ENCODE measurements around the gene DCUN1D5.

DCUN1D5 gene
- total RNA-seq = 13.8 to 27.0 reads per million in 2 donors

DNA sequence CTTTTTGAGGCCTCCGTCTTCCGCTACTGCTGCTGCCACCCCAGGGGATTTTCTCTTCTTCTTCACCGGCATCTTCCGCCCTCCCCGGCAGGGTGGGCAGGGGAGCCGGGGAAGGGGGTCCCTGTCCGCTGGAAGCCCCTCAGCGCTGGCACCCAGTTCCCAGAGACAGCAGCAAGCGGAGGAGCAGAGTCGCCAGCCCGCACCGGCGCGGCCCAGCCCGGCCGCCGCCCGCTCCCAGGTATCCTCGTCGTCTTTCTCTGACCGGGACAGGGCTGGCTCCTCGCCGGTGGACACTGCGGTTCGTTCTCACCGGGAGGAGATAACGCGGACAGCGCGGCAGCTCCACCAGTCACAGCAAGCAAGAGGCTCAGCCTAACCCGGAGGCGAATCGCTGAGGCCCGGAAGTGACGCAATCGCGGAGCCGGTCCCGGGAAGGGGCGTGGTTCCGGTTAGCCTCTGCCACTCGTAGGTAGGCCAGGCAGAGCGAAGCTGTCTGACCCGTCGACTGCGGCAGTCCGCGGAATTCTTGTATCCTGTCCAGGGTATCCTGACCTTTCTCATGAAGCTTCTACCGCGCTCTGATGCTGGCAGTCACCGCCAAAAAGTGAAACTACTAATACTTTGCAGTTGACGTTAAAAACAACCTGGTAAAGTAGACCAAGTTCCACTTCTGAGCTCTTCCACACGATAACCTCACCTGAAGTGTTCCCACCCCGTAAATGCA, at the start of gene DCUN1D5:
Gene DCUN1D5 (minus strand): TSS at position 360 of the 724 bp plus-strand sequence. CDS start 288 bp downstream, at position 72.
- DNase-seq = peak; percentile 93

DNA sequence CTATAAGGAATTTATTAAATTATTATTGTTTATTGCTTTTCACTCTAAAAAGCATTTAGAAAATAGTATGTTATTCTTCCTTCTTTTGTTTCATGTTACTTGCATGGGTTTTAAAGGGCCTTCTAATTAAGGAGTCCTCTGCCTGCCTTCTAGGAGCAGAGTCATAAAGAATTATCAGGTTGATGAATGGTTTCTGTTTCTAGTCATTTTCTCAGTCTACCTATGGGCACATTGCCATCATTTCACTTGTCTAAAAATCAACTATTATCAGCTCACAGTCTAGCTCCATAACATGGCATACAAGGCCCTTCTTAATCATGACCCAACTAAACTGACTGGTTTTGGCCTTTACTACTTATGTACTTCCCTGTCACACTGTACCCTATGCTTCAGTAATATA, 33.5 kb upstream of the DCUN1D5 start:
- no peak for DNase-seq

DNA sequence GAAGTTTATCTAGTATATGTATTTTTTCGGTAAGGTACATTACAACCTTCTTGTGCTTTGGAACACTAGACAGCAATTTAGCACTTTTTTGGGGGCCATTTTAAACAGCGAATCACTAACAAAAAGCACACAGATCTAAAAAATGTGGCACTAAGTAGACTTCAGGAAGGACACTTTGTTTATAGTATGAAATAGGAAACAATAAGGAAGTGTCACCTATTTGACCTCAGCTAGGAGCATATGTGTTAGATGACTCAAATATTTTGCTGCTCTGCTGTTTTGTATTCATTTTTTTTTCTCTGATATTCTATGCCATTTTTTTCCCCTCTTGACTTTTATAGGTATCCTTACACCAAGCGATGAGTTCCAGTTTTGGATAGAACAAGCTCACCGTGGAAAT, 22.9 kb upstream of the DCUN1D5 start:
- no peak for DNase-seq

DNA sequence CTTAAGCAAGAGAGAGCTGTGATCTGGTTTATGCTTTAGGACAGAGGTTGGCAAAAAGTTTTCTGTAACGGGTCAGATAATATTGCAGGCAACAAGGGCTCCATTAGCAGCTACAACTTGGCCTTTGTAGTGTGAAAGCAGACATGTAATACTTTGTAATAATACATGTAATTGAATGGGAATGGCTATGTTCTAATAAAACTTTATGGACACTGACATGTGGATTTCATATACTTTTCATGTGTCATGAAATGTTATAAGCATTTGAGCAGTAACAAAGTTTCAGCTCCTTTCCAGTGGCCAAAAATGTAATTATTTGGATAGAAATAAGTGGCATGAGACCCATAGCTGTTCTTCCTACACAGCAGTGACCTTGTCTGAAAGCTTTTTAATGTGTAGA, 20.4 kb upstream of the DCUN1D5 start:
- no peak for DNase-seq

DNA sequence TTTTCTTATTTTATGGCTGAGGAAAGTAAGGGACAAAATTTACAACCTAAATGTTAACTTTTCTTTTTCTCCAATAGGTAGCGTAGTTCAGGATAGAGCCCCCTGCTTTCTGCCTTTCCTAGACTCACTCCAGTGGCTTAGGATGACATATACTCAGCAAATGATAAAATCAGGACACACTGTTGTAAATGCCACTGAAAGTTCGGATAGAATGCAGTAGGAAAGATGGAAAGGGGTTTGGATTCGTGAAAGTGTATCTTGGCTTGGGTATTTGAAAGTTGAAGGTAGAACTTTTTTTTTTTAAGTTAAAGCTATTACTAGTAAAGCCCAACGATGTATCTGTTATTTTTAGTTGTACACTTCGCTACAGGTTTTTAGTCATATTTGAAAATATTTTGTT, 19.4 kb upstream of the DCUN1D5 start:
- no peak for DNase-seq

DNA sequence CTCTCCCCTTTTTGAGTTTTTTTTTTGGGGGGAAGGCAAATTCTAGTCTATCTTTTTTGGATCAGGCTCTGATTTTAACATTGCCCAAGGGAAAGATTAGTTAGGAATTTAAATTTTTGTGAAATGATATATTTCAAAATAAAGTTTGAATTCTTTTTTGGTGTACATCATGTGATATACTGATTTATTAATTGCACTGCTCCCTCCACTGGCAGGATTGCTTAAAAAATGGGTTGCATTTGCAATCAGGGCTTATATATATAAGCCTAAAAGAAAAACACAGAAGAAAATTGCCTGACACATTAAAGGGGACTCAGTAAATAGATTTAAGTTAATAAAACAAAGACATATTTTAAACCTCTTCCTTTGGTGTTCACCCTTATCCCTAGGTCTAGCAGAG, 18.4 kb upstream of the DCUN1D5 start:
- DNase-seq = no peak

DNA sequence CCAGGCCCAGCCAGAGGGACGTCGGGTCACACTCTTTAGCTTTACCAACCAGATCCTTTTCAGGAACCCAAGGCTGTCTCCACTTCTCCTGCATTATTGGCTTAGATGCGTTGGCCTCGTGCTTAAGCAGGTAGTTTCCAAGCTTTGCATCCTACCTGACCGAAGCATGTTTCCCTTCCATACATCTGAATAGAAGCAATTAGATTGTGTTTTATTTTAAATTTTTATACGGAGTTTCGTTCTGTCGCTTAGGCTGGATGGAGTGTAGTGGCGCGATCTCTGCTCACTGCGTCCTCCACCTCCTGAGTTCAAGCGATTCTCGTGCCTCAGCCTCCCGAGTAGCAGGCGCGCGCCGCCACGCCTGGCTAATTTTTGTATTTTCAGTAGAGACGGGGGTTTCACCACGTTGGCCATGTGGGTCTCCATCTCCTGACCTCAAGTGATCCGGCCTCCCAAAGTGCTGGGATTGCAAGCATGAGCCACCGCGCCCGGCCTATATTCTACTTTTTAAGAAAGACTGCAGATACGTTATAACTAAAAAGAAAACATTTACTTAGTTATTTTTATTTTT, 17.9 kb upstream of the DCUN1D5 start:
- no peak for DNase-seq

DNA sequence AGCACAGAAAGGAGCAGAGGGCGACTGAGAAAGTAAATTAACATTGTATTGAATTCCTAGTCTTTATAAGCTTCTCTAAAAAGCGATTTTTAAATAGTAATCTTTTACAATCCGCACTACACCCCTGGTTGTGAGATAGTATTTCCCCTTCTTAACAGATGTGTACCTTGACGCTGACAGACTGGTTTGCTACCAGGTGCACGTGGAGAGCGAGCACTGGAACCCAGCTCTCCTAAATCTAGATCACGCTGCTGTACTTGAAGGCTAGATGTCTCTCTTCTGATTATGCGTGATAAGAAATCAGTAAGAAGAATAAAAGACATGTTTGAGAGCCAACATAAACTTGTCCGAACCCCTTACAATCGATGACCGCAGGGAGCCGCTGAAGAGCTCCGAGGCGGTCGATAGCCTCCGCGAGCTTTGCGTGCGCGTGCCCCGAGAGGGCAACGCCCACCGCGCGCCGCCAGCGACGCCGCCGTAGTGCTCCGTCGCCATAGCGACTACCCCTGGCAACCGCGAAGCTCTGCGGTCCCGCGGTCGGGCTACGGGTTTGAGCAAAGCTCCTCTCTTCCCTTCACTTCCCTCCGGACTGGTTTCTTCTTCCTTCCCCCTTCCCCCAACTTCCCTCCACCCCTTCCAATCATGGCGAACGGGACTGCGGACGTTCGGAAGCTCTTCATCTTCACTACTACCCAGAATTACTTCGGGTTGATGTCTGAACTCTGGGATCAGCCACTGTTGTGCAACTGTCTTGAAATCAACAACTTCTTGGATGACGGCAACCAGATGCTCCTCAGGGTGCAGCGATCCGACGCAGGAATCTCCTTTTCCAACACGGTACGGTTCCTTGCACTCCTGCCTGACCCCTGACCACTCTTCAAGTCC, 17.2 kb upstream of the DCUN1D5 start, which contains the start of gene DYNC2H1:
Gene DYNC2H1 (plus strand): TSS at position 494 of the 885 bp plus-strand sequence. CDS start 149 bp downstream, at position 643.
- peak; percentile 83 for DNase-seq

DNA sequence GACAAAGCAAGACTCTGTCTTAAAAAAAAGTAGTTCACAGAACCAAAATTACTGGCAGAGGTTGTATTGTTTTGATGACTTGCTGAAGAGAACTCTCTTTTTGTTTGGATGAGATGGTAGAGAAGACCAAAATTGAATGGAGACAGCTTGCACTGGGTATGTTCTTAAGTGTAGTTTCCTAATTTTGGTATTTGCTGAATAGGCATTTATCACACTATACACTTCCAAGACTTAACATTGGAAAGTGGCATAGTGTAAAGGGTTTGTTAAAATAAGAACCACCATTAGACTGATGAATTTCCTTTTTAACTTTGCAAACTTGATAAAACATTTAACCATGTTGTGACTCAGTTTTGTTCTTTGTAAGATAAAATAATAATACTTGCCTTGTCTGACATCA, 5.3 kb upstream of the DCUN1D5 start:
- no peak for DNase-seq

DNA sequence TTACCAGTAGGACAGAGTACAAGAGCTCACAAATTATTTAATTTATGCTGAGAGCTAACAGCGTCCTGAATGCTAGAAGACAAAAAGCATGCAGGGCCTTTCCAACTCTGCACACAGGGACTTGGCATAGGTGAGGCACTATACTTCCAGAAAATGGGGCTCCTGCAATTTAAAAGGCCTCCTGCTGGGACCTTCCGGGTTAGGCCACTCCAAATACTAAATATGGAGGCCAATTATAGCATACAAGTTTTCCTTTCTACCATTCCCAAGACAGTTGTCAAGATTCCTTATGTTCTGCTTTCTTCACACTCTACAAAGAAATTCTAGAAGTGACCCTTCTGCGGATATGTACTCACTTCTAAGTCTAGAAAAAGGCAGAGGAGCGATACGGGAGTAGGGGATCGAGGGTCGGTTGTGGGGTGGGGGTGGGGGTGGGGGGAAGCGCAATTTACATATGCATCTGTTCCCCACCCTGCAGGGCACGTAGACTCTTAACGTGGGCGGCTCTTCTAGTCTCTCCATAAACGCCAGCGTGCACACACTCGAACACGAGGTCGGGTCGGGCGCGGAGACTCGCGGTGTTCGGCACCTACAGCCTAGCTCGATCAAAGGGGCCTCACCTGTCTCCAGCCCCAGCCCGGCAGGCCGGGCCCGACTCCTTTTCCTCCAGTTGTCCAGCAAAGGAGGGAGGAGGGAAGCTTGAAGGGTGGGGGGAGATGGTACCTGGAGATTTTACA, 728 bp downstream of the DCUN1D5 start:
- no peak for DNase-seq

DNA sequence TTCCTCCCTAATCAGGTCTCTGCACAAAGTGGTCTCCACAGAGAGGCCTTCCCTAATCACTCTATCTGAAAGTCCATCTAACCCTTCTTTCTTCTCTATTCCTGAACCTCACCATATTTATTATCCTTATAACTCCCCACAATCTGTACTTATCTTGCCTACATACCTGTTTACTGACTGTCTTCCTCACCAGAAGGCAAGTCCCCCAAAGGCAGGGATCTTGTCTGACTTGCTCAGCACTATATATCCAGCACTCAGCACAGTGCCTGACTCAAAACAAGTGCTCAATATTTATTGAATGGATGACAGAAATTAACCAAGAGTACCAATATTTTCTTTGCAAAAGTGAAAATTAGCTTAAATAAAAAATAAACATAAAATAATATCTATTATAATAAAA, 5.5 kb downstream of the DCUN1D5 start:
- no peak for DNase-seq

DNA sequence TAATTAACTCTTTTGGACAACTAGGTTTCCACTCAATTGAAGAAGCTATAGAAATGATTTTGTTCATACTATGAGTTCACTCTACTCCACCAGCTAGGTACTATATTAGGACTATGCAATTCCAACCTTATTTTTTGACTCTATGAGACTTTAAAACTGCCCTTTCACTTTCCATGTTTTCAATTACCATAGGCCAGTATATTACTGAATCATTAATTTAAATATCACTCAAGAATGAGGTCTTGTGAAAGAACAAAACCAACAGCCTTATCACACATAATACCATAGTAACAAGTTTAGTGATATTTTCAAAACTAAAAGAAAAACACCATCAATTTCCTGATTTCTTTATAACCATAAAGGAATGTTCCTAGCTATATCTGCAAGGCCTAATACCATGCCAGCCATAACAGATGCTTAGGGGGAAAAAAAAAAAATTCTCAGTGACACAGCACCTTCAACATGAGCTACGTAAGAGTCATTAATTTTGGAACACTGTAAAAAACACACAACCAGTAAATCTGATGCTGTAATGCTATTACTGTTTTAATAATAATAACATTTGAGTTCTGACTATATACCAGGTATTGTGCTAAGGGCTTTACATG, 6.1 kb downstream of the DCUN1D5 start:
- DNase-seq = no peak

DNA sequence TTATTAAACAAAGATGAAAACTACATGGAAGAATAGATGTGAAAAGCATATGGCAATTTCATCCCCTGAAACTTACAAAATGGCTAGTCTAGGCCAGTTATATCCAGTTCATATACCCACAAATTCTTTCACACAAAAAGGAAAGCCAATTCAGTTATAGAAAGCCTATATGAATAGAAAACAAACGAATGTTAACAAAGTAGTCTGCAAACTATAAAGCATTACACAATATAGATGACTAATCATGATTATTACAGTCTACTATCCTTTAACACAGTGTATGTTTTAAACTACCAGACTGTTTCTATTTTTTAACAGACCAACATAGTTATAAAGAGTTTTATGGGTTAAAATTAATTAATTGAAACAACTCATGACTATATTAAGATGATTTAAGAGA, 12.1 kb downstream of the DCUN1D5 start:
- no peak for DNase-seq

DNA sequence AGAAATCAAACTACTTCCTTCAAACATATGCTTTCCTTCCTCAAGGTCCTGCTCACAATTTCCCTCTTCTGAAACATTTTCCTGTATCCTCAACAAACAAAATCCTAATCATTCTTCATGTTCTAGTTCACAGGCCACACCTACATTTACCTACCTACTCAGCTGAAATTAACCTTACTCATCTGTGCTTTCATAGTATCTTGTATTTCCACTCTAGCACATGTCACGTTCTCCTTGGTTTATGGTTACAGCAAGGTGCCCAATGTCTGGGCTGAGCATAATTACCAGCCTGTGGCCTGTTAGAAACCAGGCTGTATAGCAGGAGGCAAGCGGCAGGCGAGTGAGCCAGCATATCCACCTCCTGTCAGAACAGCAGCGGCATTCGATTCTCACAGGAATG, 13.2 kb downstream of the DCUN1D5 start:
- DNase-seq = no peak

DNA sequence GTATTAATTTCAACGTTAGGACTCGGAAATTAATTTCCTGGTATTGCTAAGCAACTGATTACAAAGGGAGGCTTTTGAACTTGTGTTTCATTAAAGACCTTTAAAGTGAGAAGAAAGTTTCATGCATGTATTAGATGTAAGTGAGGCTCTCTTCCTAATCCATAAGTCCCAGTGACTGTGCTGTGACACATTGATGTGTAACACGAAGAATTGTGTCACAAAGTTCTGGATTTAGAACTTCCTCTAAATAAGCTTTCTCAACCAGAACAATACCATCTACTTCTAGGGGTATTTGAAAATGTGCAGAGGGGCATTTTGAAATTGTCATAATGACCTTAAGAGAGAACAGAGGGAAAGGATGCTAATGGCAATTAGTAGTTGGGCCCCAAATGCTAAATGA, 14.4 kb downstream of the DCUN1D5 start:
- no peak for DNase-seq

DNA sequence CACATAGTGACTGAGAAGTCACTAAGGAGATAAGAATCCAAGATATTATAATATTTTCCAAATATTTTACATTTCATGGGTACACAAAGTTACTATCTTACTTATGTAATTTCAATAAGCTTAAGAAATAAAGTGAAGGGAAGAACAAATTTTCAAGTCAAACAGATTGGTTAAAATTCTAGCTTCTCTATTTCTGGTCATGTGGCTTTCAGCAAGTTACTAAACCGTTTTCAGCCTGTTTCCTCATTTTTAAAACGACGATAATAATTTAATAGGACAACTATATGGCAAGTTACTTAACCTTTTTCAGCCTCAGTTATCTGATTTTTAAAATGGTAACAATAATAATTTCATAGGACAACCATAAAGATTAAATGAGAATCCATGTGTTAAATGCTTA, 15.6 kb downstream of the DCUN1D5 start:
- no peak for DNase-seq

DNA sequence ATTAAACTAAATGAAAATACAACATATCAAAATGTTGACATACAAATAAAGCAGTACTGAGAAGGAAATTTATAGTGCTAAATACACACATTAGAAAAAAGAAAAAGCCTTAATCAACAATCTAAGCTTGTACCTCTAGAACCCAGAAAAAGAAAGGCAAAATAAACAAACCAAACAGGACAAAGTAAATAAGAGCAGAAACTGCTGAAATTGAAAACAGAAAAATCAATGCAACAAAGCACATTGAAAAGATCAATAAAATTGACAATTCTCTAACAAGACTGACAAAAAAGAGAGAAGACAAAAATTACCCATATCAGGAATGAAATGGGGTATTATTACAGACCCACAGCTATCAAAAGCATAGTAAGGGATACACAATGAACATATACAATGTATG, 21.0 kb downstream of the DCUN1D5 start:
- DNase-seq = no peak

DNA sequence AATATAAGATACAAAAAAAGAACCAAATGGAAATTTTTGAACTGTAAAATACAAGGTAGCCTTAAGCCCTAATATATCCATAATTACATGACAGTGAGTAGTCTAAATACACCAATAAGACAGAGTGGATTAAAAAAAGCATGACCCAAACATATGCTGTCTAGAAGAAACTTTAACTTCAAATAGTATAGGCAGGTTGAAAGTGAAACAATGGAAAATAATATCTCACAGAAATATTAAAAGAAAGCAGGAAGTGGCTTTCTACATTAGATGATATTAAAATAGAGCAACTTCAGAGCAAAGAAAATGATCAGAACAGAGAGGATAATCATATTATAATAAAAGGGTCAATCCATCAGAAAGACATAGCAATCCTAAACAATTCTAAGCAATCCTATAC, 21.8 kb downstream of the DCUN1D5 start:
- DNase-seq = no peak

DNA sequence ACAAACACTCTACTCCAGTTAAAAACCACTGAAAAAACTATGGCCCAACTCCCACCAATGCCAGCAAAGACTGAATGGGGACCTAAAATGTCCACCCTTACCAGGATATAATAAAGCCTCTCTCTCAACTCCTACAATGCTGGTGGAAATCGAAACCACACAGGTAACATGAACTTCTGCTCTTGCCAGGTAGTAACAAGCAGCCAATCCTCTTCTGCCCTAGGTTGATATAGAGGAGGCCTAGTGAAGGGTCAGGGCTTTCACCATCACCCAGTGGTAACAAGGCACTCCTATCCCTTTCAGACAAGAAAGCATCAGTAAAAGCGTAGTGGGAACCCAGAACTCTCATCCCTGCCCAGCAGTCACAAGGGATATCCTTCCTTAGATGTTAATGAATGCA, 22.6 kb downstream of the DCUN1D5 start:
- DNase-seq = no peak

DNA sequence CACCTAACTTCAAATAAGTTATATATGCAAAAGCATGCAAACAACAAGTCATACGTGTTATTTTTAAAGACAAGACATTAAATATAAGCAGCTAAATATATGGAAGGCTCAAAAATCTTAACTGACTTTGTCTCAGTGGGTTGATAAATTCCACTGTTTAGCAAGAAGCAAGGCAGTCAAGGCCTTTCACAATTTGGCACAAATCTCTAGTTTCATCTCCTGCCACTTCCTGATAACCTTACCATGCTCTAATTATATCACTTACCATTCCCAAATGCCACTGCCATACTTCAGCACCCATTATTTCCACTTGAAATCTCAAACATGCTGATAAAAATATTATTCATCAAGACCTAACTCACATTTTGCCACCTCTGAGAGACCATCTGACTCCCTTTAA, 24.8 kb downstream of the DCUN1D5 start:
- no peak for DNase-seq

DNA sequence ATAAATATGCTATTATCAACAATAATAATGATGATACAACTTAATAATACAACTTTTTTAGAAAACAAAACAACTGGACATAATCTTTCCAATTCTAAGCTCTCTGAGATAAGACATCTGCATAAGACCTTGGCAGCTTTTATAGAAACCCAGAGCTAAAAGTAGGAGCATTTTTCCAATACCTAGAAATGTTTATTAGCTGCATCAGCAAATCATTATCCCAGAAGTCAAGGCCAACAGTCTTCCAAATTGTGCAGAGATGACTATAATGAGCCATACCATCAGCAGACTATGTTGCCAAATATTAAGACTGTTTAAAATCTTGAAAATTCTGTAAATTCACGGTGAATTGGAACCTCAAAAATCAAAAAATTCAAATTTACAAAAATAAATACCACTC, 30.3 kb downstream of the DCUN1D5 start:
- DNase-seq = no peak

DNA sequence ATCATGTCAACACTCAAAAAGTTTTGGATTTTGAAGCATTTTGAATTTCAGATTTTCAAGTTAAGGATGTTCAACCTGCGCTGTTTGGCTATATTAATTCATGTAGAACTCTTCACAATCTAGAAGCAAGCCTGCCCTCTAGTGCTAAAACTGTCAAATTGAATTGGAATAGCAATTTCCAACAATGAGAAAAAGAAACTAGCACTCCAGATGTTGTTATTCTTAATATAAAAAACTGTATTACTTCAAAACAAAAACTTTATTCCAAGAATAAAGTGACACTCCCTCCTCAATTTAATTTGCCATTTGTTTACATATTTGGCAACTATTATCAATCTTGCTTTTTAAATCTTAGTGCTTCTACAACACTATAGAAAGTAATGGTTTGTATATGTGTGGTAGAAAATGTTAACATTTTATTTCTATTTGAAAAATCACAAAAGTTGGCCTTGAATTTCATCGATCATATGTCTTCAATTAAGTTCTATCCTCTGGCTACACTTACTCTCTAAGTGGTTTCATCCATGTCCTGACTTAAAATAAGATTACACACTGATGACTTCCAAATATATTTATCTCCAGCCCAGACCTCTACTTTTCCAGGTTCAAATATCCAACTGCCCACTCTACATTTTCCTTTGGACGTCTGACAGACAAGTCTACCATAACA, 36.6 kb downstream of the DCUN1D5 start:
- no peak for DNase-seq
